Stromal cell of bone marrow (primary cell): ENCODE measurements around the gene ACSF2.

Experiments
- DNase-seq: peaks from one replicate; pipeline ENCODE4 v3.0.0-alpha.2; 2012; ENCODE audit warnings: low read depth

The ACSF2 gene

GRCh38 chr17:50440172-50440837 lies 14.3 kb downstream of the ACSF2 start:
- no peak for DNase-seq

- no peak for DNase-seq
Observed at GRCh38 chr17:50440838-50441829, 15.1 kb downstream of the ACSF2 start.

- DNase-seq, result no peak
Observed at GRCh38 chr17:50443505-50443974, 17.5 kb downstream of the ACSF2 start.

- no peak for DNase-seq
Observed at GRCh38 chr17:50444841-50445715, 19.1 kb downstream of the ACSF2 start.

GRCh38 chr17:50445730-50446325 lies 19.8 kb downstream of the ACSF2 start:
- no peak for DNase-seq

- DNase-seq, result no peak
Observed at GRCh38 chr17:50447870-50448595, 22.0 kb downstream of the ACSF2 start.

- no peak for DNase-seq
Observed at GRCh38 chr17:50448643-50449042, 22.6 kb downstream of the ACSF2 start.

- DNase-seq, result no peak
Observed at GRCh38 chr17:50451943-50452629, 26.1 kb downstream of the ACSF2 start.

- DNase-seq, result no peak
Observed at GRCh38 chr17:50452630-50453300, 26.7 kb downstream of the ACSF2 start.

- DNase-seq, result no peak
Observed at GRCh38 chr17:50453901-50454300, 27.9 kb downstream of the ACSF2 start.

GRCh38 chr17:50457621-50458020 lies 31.6 kb downstream of the ACSF2 start:
- no peak for DNase-seq

- DNase-seq, result no peak
Observed at GRCh38 chr17:50458270-50458669, 32.3 kb downstream of the ACSF2 start.

GRCh38 chr17:50458701-50459676 lies 33.0 kb downstream of the ACSF2 start:
- DNase-seq, result no peak

- no peak for DNase-seq
Observed at GRCh38 chr17:50459756-50460155, 33.7 kb downstream of the ACSF2 start.

- no peak for DNase-seq
Observed at GRCh38 chr17:50460831-50461526, 35.0 kb downstream of the ACSF2 start.

GRCh38 chr17:50461550-50462132 lies 35.6 kb downstream of the ACSF2 start:
- no peak for DNase-seq

GRCh38 chr17:50462446-50462845 lies 36.4 kb downstream of the ACSF2 start:
- no peak for DNase-seq

- no peak for DNase-seq
Observed at GRCh38 chr17:50464121-50464520, 38.1 kb downstream of the ACSF2 start.
